Esophagus squamous epithelium (tissue), 5 donors: ENCODE data around the gene FOXB1. TPM values are rescaled to one million over a fixed set of nuclear protein-coding genes. Genes with fewer than 3 reads are reported as not detected.

Experiments
- DNase-seq: peaks from one replicate; lab custom pipeline; 2025; lab: John Stamatoyannopoulos, UW
- H3K27ac ChIP-seq, 4 donors: fragments of 200-600 bp; sonication (generic); one replicate each; pipeline ENCODE4 v1.5.1; 2016 to 2019; ENCODE audit warnings: mild to moderate bottlenecking in 1 of 4
- H3K27me3 ChIP-seq, 4 donors: fragments of 200-600 bp; sonication (generic); 1 replicate in 3 of 4; 2 replicates in 1 of 4; pipeline versions ENCODE4 v1.5.1 to v1.6.0; 2017 to 2021; ENCODE audit warnings: antibody characterized with exemption in 1 of 4
- H3K36me3 ChIP-seq, 3 donors: fragments of 200-600 bp; sonication (generic); one replicate each; pipeline ENCODE4 v1.5.1; 2016 to 2019
- H3K4me1 ChIP-seq, 3 donors: fragments of 200-600 bp; sonication (generic); one replicate each; pipeline ENCODE4 v1.5.1; 2017 to 2019
- H3K4me3 ChIP-seq, 4 donors: fragments of 200-600 bp; sonication (generic); 1 replicate in 3 of 4; 2 replicates in 1 of 4; pipeline ENCODE4 v1.5.1; 2016 to 2019; ENCODE audit warnings: mild to moderate bottlenecking in 2 of 4, moderate library complexity in 1 of 4
- H3K9me3 ChIP-seq, 3 donors: fragments of 200-600 bp; sonication (generic); one replicate each; pipeline ENCODE4 v1.5.1; 2016 to 2019
- POLR2A ChIP-seq, 4 donors: fragments of 450-650 bp; IDR thresholded peaks; one replicate each; pipeline ENCODE4 v1.6.1; 2017; ENCODE audit warnings: antibody characterized with exemption in 4 of 4, mild to moderate bottlenecking in 4 of 4, moderate library complexity in 3 of 4
- WGBS, 2 donors: methylation state at CpG; one replicate each; pipeline ENCODE4 v1.1.5; 2018; 5-methylcytosine and 5-hydroxymethylcytosine counted together
- intact Hi-C: fragments of 100-400 bp; cut with DNase I; formaldehyde crosslinking; loops from one replicate; pipeline ENCODE4 v1.15.0; 2022
- total RNA-seq, 4 donors: library from RNA; depleted of rRNA; stranded (reverse); fragments of >200 nt; gene quantifications; one replicate each; pipeline ENCODE4 v1.1.0, GENCODE V29; 2016
- TF ChIP-seq, protein P1 (sequence below), 6 experiments: fragments of 450-650 bp in 4 of 6; fragments of 200-600 bp in 2 of 6; sonication (generic) in 2 of 6; IDR thresholded peaks; one replicate each; pipeline ENCODE4 v1.5.1; 2016 to 2019; ENCODE audit warnings: antibody characterized with exemption in 6 of 6, mild to moderate bottlenecking in 4 of 6, moderate library complexity in 4 of 6
- donor health status: DM: yes; HTN: yes; CAD: no.

Gene FOXB1
- total RNA-seq, 4 donors from 2014 or later = not detected

DNA sequence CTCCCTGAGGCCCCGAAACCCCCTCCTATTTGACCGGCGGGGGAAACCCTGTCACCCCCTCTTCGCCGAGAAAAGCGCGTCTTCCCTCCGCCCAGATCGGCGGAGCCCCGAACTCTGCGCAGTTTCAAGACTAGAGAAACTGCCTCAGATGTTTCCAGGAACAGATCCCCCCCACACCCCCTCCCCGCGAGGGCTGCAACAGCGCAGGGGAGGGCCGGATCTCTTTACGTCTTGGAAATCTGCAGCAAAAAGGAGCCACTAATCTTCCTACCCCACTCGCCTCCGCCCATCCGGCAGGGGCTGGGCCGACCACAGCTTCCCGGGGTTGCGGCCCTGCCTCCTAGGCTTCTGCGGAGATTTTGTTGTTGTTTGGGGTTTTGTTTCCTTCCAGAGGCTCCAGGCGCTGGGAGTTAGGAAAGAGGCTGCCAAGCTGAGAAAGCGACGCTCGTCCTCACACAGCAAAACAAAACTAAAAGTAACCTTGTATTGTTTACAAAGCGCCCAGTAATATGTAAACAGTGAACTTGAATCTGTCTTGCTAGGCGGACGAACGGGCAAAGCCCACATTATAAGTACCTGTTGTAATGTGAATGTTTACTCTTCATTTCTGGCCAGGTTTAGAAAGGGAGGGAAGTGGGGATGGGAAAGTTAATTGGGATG is 2.2 kb downstream of the FOXB1 start:
- TF ChIP-seq, protein P1, sequence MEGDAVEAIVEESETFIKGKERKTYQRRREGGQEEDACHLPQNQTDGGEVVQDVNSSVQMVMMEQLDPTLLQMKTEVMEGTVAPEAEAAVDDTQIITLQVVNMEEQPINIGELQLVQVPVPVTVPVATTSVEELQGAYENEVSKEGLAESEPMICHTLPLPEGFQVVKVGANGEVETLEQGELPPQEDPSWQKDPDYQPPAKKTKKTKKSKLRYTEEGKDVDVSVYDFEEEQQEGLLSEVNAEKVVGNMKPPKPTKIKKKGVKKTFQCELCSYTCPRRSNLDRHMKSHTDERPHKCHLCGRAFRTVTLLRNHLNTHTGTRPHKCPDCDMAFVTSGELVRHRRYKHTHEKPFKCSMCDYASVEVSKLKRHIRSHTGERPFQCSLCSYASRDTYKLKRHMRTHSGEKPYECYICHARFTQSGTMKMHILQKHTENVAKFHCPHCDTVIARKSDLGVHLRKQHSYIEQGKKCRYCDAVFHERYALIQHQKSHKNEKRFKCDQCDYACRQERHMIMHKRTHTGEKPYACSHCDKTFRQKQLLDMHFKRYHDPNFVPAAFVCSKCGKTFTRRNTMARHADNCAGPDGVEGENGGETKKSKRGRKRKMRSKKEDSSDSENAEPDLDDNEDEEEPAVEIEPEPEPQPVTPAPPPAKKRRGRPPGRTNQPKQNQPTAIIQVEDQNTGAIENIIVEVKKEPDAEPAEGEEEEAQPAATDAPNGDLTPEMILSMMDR (IDR thresholded peaks at IDR 0.05) = no peak
- TF ChIP-seq POLR2A (IDR thresholded peaks at IDR 0.05) = no peak
- no peaks in the 10 kb centered on the region for H3K9me3 ChIP-seq
- WGBS, 2 donors = 0% methylated on average over 17 to 18 of the region's 32 CpGs
- intact Hi-C loops = no loop called here
- H3K4me1 ChIP-seq = peaks cover 24 to 49% (median 27%) of the 10 kb centered on the region in 3 donors
- no peaks in the 10 kb centered on the region for H3K36me3 ChIP-seq
- peak overlapping the region; percentile 34 to 71 (median 52) for H3K4me3 ChIP-seq
- H3K27me3 ChIP-seq = peaks cover 17 to 100% (median 69%) of the 10 kb centered on the region in 4 donors
- H3K27ac ChIP-seq = no peak overlapping the region
- DNase-seq = no peak

DNA sequence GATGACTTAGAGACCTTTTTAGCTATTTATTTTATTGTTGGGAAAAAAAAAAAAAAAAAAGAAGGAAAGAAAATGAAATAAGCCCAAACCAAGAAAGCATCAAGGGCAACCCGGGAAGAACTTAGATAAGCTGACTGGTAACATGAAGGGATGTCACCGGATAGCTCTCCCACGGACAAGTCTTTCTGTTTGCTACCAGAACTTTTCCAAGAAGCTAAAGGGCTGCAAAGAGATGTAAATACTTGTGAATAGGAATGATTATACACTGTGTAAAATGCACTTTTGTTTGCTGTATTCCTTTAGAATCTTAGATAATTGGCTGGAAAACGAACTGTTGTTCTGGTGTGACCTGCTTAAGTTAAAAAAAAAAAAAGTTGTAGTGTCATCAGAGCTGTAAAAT is 2.8 kb downstream of the FOXB1 start:
- intact Hi-C loops = no loop called here
- H3K4me1 ChIP-seq = peaks cover 24 to 45% (median 27%) of the 10 kb centered on the region in 3 donors
- DNase-seq = no peak
- peaks cover 17 to 100% (median 66%) of the 10 kb centered on the region in 4 donors for H3K27me3 ChIP-seq
- no peaks in the 10 kb centered on the region for H3K9me3 ChIP-seq
- 10 to 17% methylated on average over 4 of the region's 4 CpGs for WGBS, 2 donors
- no peak overlapping the region for H3K27ac ChIP-seq
- no peaks in the 10 kb centered on the region for H3K36me3 ChIP-seq
- TF ChIP-seq, protein P1 (IDR thresholded peaks at IDR 0.05) = no peak
- TF ChIP-seq POLR2A (IDR thresholded peaks at IDR 0.05) = no peak
- peak overlapping the region in 2 of 4 donors; percentile 54 to 71 for H3K4me3 ChIP-seq

DNA sequence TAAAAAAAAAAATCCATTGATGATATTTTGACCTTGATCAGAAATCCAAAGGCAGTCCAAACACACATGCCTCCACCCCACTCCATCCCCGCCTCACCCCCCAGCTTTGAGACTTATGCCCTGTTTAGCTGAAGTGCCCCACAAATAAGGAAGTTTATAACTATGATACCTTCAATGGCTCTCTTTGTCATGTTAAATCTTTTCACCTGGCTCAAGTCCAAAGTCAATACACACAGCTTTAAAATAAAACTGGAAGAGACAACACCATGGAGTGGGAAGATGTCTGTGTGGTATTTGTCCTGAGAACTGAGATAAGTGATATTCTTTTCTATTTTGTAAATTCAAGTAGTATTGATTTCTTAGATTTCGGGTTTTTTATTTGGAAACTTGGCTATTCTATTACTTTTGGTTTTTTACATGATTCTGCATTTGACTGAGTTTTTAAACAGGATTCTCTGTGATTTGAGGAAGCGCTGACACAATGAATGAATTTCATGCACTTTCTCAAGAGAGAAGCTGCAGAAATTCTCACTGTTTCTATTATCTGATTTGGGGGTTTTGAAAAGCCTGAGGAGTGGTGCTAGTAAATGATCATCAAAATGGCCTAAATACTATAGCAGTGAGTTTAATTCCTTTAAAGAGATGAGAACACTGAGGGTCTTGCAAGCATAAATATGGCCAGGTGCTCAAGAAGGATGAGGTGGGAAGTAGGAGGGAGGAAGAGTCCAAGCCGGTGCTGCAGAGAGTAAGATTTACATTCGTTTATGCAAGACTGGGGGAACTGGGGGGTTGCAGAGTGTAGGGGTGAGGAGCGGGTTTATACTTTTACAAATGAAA is 5.2 kb downstream of the FOXB1 start:
- intact Hi-C loops = no loop called here
- H3K4me1 ChIP-seq = peaks cover 18 to 28% (median 21%) of the 10 kb centered on the region in 3 donors
- TF ChIP-seq, protein P1 (IDR thresholded peaks at IDR 0.05) = no peak
- no peak for TF ChIP-seq POLR2A (IDR thresholded peaks at IDR 0.05)
- no peak overlapping the region for H3K4me3 ChIP-seq
- WGBS, 2 donors = 16% methylated on average over 6 of the region's 6 CpGs
- DNase-seq = no peak
- no peak overlapping the region for H3K27ac ChIP-seq
- H3K9me3 ChIP-seq = no peaks in the 10 kb centered on the region
- peaks cover 17 to 100% (median 51%) of the 10 kb centered on the region in 4 donors for H3K27me3 ChIP-seq
- no peaks in the 10 kb centered on the region for H3K36me3 ChIP-seq

DNA sequence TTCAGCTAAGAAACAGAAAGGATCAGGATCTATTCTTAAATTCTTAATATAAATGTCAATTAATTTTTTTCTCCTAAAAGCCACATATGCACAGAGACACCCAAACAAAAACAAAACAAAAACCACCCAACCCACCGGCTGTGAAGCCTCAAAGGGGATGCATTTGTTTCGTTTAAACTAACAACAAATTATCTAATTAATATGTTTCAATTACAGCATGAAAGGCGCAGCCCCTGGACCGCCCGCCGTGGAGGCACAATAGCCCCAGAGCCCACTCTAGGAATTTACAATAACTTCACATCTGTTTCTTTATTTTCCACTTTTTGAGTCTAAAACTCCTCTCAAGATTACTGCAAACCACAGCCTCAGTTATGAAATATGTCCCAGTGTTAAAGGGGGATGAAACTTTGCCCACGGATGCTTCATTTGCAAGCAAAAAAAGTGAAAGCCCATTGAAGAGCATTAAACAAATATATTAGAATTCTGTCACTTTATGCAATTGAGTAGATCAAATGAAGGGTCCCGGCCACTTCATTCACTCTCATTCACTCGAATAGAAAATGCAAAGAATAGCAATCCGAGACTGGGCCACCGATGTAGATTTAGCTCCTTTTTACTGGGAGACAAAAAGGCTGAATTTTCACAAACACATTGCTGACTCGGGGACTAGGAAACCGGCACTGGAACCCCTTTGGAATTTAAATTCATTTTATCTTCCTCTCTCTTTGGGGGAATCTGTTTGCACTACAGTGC is 6.0 kb downstream of the FOXB1 start:
- intact Hi-C loops = no loop called here
- 17 to 26% methylated on average over 13 of the region's 13 CpGs for WGBS, 2 donors
- no peak for DNase-seq
- TF ChIP-seq, protein P1 (IDR thresholded peaks at IDR 0.05) = no peak
- TF ChIP-seq POLR2A (IDR thresholded peaks at IDR 0.05) = no peak
- H3K36me3 ChIP-seq = no peaks in the 10 kb centered on the region
- H3K4me3 ChIP-seq = no peak overlapping the region
- H3K4me1 ChIP-seq = peaks cover 12 to 20% (median 12%) of the 10 kb centered on the region in 3 donors
- peaks cover 14 to 100% (median 44%) of the 10 kb centered on the region in 4 donors for H3K27me3 ChIP-seq
- H3K27ac ChIP-seq = no peak overlapping the region
- no peaks in the 10 kb centered on the region for H3K9me3 ChIP-seq
